ENCODE measurements around the gene MBOAT2. TPM values are rescaled to one million over a fixed set of nuclear protein-coding genes. Genes with fewer than 3 reads are reported as not detected.

Gene MBOAT2
- total RNA-seq, 1 donor from 2014 or later: 84.0 TPM

DNA sequence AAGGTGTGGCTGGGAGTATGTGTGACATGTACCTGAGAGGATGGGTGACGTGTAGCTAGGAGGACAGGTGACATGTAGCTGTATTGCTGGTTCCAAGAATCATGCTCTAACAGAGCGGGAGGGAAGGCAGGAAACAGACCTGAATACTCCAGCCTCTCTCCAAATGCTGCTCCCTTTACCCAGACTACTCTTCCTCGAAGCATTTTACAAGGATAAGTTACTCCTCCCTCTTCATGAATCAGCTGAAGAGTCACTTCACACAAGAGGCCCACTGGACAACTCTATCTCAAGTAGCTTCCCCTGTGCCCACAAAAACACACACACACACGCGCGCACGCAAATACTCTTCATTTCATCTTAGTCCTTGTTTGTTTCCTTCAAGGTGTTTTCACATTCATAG, 113.5 kb downstream of the MBOAT2 start:
- Histone ChIP-seq H3K4me1 (peaks cover 6% of the 10 kb centered on the region), H3K79me2 (ENCODE audit: low read depth) (no peaks in the 10 kb centered on the region), H4K20me1 (ENCODE audit: low read depth) (no peaks in the 10 kb centered on the region), H3K9me3 (ENCODE audit: low read depth) (no peaks in the 10 kb centered on the region), H2AFZ (replicated peaks) (no peak overlapping the region), H3K9ac (no peak overlapping the region), H3K4me3 (no peak overlapping the region), H3K27ac (no peak overlapping the region), H3F3A (ENCODE audit: low read depth) (no peaks in the 10 kb centered on the region), H3K36me3 (no peaks in the 10 kb centered on the region), H3K27me3 (no peaks in the 10 kb centered on the region), H3K4me2 (no peak overlapping the region)
- Mint-ChIP-seq H3K27me3 (ENCODE audit: insufficient read depth, low read depth) (no peaks in the 10 kb centered on the region), H3K4me3 (no peak overlapping the region), H3K4me1 (peaks cover 10% of the 10 kb centered on the region), H3K27ac (no peak overlapping the region), H3K36me3 (peaks cover 14% of the 10 kb centered on the region), H3K9me3 (peaks cover 2% of the 10 kb centered on the region)
- TF ChIP-seq EZH2 (IDR thresholded peaks at IDR 0.05): no peak
- TF ChIP-seq EZH2phosphoT487 (IDR thresholded peaks at IDR 0.05): no peak
- TF ChIP-seq, protein P1, sequence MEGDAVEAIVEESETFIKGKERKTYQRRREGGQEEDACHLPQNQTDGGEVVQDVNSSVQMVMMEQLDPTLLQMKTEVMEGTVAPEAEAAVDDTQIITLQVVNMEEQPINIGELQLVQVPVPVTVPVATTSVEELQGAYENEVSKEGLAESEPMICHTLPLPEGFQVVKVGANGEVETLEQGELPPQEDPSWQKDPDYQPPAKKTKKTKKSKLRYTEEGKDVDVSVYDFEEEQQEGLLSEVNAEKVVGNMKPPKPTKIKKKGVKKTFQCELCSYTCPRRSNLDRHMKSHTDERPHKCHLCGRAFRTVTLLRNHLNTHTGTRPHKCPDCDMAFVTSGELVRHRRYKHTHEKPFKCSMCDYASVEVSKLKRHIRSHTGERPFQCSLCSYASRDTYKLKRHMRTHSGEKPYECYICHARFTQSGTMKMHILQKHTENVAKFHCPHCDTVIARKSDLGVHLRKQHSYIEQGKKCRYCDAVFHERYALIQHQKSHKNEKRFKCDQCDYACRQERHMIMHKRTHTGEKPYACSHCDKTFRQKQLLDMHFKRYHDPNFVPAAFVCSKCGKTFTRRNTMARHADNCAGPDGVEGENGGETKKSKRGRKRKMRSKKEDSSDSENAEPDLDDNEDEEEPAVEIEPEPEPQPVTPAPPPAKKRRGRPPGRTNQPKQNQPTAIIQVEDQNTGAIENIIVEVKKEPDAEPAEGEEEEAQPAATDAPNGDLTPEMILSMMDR (IDR thresholded peaks at IDR 0.05): no peak
- no peak for DNase-seq (ENCODE audit: low spot score)

DNA sequence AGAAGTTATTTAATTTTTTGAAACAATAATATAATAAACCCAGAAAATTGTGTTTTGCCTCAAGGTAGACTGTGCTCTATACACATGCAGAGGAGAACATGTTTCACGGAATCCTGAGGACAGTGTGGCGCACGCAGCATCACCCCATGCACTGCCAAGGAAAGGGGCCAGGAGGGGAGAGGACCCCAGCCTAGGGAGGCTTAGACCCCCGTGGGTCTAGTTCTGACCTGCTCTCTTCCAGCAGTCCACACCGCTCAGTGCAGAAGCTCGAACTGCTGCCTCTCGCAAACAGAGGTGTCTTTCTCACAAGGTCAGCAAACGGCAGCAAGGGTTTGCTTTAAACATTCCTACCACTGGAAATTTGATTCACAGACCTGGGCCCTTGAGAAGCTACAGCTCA, 114.5 kb downstream of the MBOAT2 start:
- H3F3A ChIP-seq (ENCODE audit: low read depth): no peaks in the 10 kb centered on the region
- H3K79me2 ChIP-seq (ENCODE audit: low read depth): no peaks in the 10 kb centered on the region
- H3K36me3 Mint-ChIP-seq: peaks cover 4% of the 10 kb centered on the region
- H3K36me3 ChIP-seq: no peaks in the 10 kb centered on the region
- H3K4me3 ChIP-seq: no peak overlapping the region
- H3K4me3 Mint-ChIP-seq: no peak overlapping the region
- H4K20me1 ChIP-seq (ENCODE audit: low read depth): no peaks in the 10 kb centered on the region
- H3K9me3 Mint-ChIP-seq: no peaks in the 10 kb centered on the region
- H3K9me3 ChIP-seq (ENCODE audit: low read depth): no peaks in the 10 kb centered on the region
- H3K27ac ChIP-seq: no peak overlapping the region
- H3K4me2 ChIP-seq: no peak overlapping the region
- no peak overlapping the region for H2AFZ ChIP-seq (replicated peaks)
- H3K27ac Mint-ChIP-seq: no peak overlapping the region
- TF ChIP-seq EZH2phosphoT487 (IDR thresholded peaks at IDR 0.05) (no peak), EZH2 (IDR thresholded peaks at IDR 0.05) (no peak)
- TF ChIP-seq, protein P1 (IDR thresholded peaks at IDR 0.05): no peak
- peaks cover 6% of the 10 kb centered on the region for H3K4me1 Mint-ChIP-seq
- H3K9ac ChIP-seq: no peak overlapping the region
- H3K4me1 ChIP-seq: peaks cover 6% of the 10 kb centered on the region
- H3K27me3 ChIP-seq: no peaks in the 10 kb centered on the region
- no peaks in the 10 kb centered on the region for H3K27me3 Mint-ChIP-seq (ENCODE audit: insufficient read depth, low read depth)
- peak; percentile 5 for DNase-seq (ENCODE audit: low spot score)

DNA sequence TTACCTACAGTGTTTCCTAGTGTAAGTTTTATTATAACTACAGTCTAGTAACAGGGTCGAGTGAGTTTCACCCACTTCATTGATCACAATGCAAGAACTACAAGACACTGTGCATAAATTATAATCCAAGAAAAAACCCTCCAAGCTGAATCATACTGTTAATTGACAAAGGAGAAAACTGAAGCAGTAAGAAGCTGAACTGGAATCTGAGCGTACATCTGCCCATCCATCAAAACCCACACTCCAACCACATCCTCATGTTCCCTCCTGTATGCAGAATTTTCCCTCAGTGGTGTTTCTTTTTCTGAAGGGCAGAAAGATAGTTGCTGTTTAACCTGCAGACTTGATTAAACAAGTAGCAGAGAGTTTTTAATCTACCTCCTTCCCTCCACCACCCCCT, 116.6 kb downstream of the MBOAT2 start:
- H3K79me2 ChIP-seq (ENCODE audit: low read depth): no peaks in the 10 kb centered on the region
- no peak overlapping the region for H2AFZ ChIP-seq (replicated peaks)
- H3K36me3 ChIP-seq: no peaks in the 10 kb centered on the region
- Mint-ChIP-seq H3K27me3 (ENCODE audit: insufficient read depth, low read depth) (no peaks in the 10 kb centered on the region), H3K27ac (no peak overlapping the region), H3K4me1 (peaks cover 3% of the 10 kb centered on the region), H3K9me3 (no peaks in the 10 kb centered on the region), H3K36me3 (peaks cover 2% of the 10 kb centered on the region), H3K4me3 (no peak overlapping the region)
- TF ChIP-seq EZH2 (IDR thresholded peaks at IDR 0.05) (no peak), EZH2phosphoT487 (IDR thresholded peaks at IDR 0.05) (no peak)
- TF ChIP-seq, protein P1 (IDR thresholded peaks at IDR 0.05): no peak
- H3K27ac ChIP-seq: no peak overlapping the region
- no peaks in the 10 kb centered on the region for H3F3A ChIP-seq (ENCODE audit: low read depth)
- no peaks in the 10 kb centered on the region for H3K9me3 ChIP-seq (ENCODE audit: low read depth)
- H3K27me3 ChIP-seq: no peaks in the 10 kb centered on the region
- H3K4me2 ChIP-seq: no peak overlapping the region
- peak overlapping the region; percentile 32 for H3K9ac ChIP-seq
- no peak overlapping the region for H3K4me3 ChIP-seq
- peaks cover 6% of the 10 kb centered on the region for H3K4me1 ChIP-seq
- H4K20me1 ChIP-seq (ENCODE audit: low read depth): no peaks in the 10 kb centered on the region
- no peak for DNase-seq (ENCODE audit: low spot score)

DNA sequence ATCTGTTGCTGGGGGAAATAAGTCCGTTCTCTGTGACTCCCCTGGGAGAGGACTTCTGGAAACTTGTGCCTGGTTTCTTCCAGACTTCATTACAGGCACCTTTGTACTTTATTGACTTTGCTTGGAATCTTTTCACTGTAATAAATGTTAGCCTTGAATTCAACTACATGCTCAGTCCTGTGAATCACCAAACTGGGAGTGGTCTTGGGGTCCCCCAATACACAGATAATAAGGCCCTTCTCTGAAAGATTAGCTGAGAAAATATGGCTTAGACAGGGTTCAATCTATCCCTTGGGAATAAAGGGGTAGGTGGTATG, 117.3 kb downstream of the MBOAT2 start:
- no peak overlapping the region for H3K4me3 Mint-ChIP-seq
- H3K27ac Mint-ChIP-seq: no peak overlapping the region
- H3F3A ChIP-seq (ENCODE audit: low read depth): no peaks in the 10 kb centered on the region
- no peak overlapping the region for H3K27ac ChIP-seq
- no peaks in the 10 kb centered on the region for H4K20me1 ChIP-seq (ENCODE audit: low read depth)
- no peaks in the 10 kb centered on the region for H3K9me3 Mint-ChIP-seq
- peaks cover 4% of the 10 kb centered on the region for H3K36me3 Mint-ChIP-seq
- H3K4me2 ChIP-seq: no peak overlapping the region
- no peak for DNase-seq (ENCODE audit: low spot score)
- no peak overlapping the region for H2AFZ ChIP-seq (replicated peaks)
- no peak overlapping the region for H3K9ac ChIP-seq
- no peaks in the 10 kb centered on the region for H3K36me3 ChIP-seq
- no peaks in the 10 kb centered on the region for H3K27me3 Mint-ChIP-seq (ENCODE audit: insufficient read depth, low read depth)
- no peaks in the 10 kb centered on the region for H3K9me3 ChIP-seq (ENCODE audit: low read depth)
- H3K4me1 ChIP-seq: peaks cover 6% of the 10 kb centered on the region
- no peaks in the 10 kb centered on the region for H3K27me3 ChIP-seq
- H3K4me1 Mint-ChIP-seq: peaks cover 3% of the 10 kb centered on the region
- TF ChIP-seq, protein P1 (IDR thresholded peaks at IDR 0.05): no peak
- no peaks in the 10 kb centered on the region for H3K79me2 ChIP-seq (ENCODE audit: low read depth)
- H3K4me3 ChIP-seq: no peak overlapping the region

All from neural progenitor cell (in vitro differentiated cells).